Stimulated activated CD4-positive, alpha-beta T cell treated with anti-CD3 and anti-CD28 coated beads, Interleukin-12 subunit alpha, Interleukin-12 subunit beta, amount 100 ng/mL, for 48 hours (primary cell): Measurements from ENCODE around the gene PAFAH1B2.
"Not testable (repeated sequence)": the region's sequence is repeated elsewhere in the genome, so short reads cannot be mapped to it uniquely, and the experiment has no call there.

ENCODE experiments used
- DNase-seq, 3 donors: peaks; one replicate each; pipeline ENCODE4 v3.0.0-alpha.2; 2020; ENCODE audit warnings: low read depth in 2 of 3, low spot score in 1 of 3

Gene PAFAH1B2

GRCh38 chr11:117127171-117127901, 16.8 kb upstream of the PAFAH1B2 start:
- no peak for DNase-seq

DNA sequence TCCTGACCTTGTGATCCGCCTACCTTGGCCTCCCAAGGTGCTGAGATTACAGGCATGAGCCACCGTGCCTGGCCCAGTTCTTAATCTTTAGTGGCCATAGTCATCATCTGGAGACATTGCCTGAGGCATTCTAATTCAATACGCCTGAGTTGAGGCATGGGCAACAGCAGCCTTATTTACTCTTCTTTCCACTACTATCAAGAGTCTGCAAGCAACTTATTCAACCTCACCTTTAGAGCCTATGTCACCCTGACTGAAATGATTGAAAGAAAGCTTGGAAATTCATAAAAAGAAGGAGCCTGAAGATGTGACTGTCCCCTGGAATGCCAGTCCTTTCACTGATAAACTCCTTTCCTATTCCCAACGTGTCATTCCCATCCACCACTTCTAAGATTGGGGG, 15.8 kb upstream of the PAFAH1B2 start:
- DNase-seq = no peak

- DNase-seq = not testable (repeated sequence)
These were observed 13.7 kb upstream of the PAFAH1B2 start for GRCh38 chr11:117130396-117130795.

DNA sequence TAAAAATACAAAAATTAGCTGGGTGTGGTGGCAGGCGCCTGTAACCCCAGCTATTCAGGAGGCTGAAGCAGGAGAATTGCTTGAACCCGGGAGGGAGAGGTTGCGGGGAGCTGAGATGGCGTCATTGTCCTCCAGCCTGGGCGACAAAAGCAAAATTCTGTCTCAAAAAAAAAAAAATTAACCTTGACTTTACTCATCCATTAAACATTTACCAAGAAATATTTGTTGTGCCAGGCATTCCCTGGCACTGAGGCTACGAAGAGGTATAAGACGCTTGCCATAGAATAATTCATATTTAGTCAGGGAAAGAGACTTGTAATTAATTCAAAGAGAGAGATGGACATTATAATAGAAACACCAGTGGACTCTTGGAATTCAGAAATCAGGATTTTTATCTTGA, 13.2 kb upstream of the PAFAH1B2 start:
- no peak for DNase-seq

- DNase-seq = no peak
These were observed 9.7 kb upstream of the PAFAH1B2 start for GRCh38 chr11:117134431-117134830.

GRCh38 chr11:117134979-117135378, 9.1 kb upstream of the PAFAH1B2 start:
- DNase-seq = not testable (repeated sequence)

DNA sequence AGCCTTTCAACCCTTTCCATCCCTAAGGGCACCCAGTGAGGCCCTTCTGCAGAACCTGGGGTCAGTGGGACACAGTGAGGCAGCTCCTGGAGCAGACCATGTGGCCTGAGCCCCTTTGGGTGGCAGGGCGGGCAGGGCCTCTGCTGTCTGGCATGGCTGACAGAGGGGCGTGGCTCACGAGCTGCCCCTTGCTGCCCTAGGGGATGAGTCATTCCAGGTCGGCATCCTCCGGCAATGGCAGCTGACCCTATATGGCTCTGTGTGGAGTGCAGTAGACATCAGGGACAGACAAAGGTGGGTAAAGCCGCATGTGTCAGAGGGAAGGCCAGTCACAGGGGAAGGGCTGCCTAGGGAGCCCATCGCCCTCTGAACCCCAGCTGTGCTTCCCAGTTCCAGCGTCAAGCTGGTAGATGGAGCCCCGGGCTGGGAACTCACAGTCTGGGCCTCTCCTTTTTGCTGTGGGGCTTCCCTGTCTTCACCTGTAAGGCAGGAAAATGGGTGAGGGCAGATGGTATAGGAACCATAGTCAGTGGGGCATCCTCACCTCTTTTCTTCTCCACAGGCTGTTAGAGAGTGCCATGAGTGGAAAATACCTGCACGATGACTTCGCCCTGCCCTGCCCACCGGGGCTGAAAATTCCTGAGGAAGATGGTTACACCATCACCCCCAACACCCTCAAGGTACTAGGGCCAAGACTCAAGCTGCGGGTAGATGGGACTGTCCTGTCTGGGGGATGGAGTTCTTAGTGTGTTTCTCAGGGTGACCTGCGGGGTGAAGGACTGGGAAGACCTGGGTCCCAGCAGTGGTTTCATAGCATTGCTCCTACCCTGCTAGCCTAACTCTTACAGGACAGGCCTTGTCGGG, 6.6 kb upstream of the PAFAH1B2 start:
- not testable (repeated sequence) for DNase-seq

DNA sequence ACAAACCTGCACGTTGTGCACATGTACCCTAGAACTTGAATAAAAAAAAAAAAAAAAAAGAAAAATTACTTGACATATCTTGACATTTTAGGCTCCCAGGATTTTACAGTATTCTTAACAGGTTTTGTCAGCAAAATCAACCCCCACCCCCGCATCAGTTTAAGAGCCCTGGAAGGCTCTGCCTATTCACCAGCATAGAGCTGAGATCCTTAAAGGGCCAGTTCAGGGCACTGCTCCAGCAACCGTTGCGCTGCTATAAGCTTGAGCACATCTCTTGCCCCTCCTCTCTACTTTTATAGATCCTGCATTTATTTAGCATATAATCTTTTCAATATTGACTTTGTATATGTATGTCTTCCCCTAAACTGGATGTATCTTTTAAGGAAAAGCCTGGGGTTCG, 697 bp upstream of the PAFAH1B2 start:
- peak in 2 of 3 donors; percentile 11 to 25 for DNase-seq

- peak; percentile 6 to 33 (median 8) for DNase-seq
These were observed 648 bp downstream of the PAFAH1B2 start for GRCh38 chr11:117144477-117145392.

DNA sequence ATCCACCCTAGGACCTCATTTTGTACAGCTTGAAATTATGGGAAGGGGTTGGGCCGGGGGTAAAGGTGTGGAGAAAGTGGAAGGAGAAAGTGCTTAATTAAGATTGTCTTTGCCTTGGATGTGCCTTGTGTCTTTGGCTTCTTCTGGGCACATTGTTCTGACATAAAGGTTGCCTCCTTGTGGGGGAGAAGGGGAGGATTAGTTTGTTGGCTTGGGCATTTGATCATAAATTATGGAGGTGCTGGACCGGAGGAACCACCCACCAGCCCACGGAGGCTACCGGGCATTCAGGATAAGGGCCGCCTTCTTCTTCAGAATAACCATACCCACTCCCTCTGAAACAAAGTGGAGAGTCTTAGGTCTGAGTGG, 1.3 kb downstream of the PAFAH1B2 start:
- DNase-seq = no peak

DNA sequence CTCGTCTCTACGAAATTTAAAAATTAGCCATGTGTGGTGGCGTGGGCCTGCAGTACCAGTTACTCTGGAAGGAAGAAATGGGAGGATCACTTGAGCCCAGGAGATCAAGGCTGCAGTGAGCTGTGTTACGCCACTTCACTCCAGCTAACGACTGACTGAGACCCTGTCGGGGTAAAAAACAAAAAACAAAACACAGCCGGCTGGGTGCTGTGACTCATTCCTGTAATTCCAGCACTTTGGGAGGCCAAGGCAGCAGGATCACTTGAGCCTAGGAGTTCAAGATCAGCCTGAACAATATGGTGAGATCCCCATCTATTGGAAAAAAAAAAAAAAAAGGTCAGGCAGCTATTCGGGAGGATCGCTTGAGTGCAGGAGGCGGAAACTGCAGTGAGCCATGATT, 2.4 kb downstream of the PAFAH1B2 start:
- no peak for DNase-seq

- no peak for DNase-seq
These were observed 8.0 kb downstream of the PAFAH1B2 start for GRCh38 chr11:117152066-117152465.

DNA sequence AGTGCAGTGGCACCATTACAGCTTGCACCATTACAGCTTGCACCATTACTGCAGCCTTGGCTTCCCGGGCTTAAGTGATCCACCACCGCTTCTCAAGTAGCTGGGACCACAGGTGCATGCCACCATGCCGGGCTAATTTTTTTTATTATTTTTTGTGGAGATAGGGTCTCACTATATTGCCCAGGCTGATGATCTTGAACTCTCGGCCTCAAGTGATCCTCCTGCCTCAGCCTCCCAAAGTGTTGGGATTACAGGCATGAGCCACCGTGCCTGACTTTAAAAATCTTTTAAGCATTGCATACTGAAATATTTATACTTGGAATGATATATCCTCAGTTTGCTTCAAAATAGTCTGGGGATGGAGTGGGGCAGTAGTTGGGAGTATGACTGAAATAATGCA, 10.4 kb downstream of the PAFAH1B2 start:
- no peak for DNase-seq

DNA sequence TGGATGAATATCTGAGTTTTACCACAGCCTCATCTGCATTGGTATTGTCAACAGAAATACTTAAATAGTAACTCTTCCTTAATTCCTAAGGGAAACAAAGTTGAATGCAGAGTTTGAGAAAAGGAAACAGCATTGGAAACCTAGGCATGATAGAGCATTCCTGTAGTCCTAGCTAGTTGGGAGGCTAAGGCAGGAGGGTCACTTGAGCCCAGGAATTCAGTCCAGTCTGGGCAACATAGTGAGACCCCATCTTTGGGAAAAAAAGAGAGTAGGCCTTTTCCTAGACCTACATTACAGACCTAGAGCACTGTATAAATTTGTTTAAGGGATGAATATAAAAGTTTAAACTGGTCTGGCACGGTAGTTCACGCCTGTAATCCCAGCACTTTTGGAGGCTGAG, 13.4 kb downstream of the PAFAH1B2 start:
- no peak for DNase-seq

DNA sequence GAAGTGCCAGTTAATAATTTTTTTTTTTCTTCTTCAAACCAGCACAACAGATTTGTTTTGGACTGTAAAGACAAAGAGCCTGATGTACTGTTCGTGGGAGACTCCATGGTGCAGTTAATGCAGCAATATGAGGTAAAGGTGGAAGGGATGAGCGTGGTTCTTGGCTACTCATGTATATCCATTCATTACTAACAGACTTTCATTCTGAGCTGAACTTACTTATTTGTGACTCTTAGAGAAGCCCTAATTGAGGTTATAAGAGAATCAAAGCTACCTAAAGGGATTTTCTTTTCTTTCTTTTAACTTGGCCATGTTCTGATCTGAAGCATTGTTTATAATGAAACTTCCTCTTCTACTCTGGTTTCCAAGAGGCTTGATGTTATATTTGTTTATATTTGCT, 15.8 kb downstream of the PAFAH1B2 start:
- no peak for DNase-seq

- DNase-seq = no peak
These were observed 16.7 kb downstream of the PAFAH1B2 start for GRCh38 chr11:117160826-117161225.

DNA sequence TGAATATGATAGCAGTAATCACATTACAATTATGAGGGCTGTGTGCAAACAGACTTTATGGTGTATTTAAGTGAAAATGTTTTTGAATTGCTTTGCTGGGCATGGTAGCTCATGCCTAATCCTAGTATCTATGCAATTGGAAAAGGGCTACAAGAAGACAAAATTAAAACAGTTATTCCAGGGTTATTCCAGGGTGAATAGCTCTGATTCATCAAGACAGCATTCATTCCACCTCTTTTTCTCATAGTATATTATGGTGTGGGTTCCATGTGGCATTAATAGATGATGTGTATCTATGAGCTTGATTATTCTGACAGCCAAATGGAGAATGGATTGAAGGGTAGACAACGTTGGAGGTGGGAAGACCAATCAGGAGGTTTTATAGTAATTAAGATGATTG, 22.4 kb downstream of the PAFAH1B2 start:
- no peak for DNase-seq

GRCh38 chr11:117169736-117170135, 25.6 kb downstream of the PAFAH1B2 start:
- no peak for DNase-seq

DNA sequence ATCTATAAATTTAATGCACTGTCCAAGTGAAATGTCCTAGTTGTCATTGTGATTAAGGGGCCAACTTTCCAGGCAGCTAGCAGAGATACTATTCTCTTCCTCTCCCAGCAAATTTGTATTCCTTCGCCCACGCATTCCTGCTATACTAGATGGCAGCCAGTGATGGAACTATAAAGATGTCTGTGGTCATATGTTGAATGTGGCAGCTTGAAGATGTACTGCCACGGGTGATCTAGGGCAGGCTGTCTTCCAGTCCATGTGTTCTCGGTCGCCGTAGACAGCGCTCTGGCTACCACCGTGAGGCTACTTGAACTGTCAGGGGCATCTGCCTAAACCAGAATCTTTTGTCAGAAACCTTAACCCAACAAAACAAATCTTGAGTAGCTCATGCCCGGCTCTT, 26.1 kb downstream of the PAFAH1B2 start:
- DNase-seq = no peak

- no peak for DNase-seq
These were observed 26.9 kb downstream of the PAFAH1B2 start for GRCh38 chr11:117171007-117171403.

GRCh38 chr11:117171404-117172061, 27.4 kb downstream of the PAFAH1B2 start:
- DNase-seq = no peak
